Fibroblast of peridontal ligament (primary cell): ENCODE data around the gene ATP6V0B.

Source experiments
- DNase-seq: peaks from one replicate; pipeline ENCODE4 v3.0.0-alpha.2; 2010; ENCODE audit errors: extremely low read depth

The ATP6V0B gene

GRCh38 chr1:43974443-43975248 lies at the start of gene ATP6V0B:
ATP6V0B (plus strand) TSS chr1:43974960; CDS start chr1:43975041, 81 bp downstream.
- DNase-seq = peak; percentile 88

DNA sequence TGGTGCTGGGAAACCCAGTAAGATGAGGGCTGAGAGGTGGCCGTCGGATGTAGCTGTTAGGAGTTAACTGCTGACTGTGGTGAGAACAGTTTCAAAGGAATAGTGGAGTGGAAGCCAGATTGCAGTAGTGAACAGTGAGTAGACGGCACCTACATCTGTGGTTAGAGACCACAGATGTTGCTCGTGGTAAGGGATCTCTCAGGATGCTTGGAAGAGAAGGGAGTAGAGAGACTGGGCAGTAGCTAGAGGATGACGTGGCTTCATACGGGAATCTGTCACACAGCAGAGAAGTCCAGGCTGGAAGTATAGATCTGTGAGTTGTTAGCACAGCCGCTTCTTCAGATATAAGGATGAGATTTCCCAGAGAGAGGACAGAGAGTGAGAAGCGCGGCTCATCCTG lies 48.9 kb upstream of the ATP6V0B start:
- no peak for DNase-seq

- no peak for DNase-seq
These were observed 44.4 kb upstream of the ATP6V0B start for GRCh38 chr1:43930168-43930948.

GRCh38 chr1:43930949-43931275 lies 43.8 kb upstream of the ATP6V0B start:
- DNase-seq = no peak

- no peak for DNase-seq
These were observed 42.8 kb upstream of the ATP6V0B start for GRCh38 chr1:43931711-43932660.

DNA sequence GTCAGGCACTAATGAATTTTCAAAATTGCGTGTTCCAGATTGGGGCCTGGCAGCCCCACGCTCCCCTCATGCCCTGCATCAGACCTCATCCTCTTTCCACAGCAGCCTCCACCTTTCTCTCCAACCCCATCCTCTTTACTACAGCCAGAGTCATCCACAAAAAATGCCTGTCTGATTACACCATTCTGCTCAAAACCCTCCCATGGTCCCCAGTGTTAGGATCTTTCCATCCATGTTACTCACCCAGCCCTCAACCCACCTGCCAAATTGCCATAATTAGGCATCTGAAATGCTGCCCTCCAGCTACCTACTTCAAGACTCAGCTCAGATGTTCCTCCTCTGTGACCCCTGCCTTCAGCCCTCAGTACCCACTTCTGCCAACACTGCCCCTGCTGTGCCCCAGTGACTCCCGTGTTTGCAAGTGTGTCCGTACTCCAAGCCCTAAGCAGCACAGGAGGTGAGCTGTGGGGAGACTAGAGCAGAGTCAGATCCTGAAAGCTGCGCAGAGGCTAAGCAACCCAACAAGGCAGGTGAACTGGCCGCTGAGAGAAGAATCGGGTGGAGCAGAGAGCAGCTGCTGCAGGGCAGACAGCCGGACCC lies 41.9 kb upstream of the ATP6V0B start:
- DNase-seq = peak; percentile 52

DNA sequence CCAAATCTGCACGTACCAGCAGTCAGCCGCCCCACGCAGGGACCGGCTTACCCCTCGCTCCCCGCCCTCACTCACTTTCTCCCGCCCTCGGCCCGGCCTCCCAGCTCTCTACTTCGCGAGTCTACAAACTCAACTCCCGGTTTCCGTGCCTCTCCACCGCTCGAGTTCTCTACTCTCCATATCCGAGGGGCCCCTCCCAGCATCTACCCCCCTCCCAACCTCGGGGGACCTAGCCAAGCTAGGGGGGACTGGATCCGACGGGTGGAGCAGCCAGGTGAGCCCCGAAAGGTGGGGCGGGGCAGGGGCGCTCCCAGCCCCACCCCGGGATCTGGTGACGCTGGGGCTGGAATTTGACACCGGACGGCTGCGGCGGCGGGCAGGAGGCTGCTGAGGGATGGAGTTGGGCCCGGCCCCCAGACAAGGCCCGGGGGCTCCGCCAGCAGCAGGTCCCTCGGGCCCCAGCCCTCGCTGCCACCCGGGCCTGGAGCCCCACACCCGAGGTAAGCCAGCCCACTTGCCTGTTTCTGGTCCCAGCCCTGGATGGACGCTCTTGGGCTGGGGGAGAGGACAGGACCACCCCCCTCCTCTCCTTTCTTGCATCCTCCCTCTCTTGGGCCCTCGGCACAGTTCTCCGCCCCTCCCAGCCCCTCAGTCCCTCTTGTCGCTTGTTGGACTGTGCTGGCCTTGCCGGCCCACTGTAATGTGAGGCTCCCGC lies 41.2 kb upstream of the ATP6V0B start, which contains the start of gene ARTN:
TSS of gene ARTN (plus strand) at position 416 of the 715 bp plus-strand sequence. CDS start 1,856 bp downstream, outside the sequence.
- no peak for DNase-seq

GRCh38 chr1:43934101-43934985 lies 40.4 kb upstream of the ATP6V0B start:
- peak; percentile 61 for DNase-seq

GRCh38 chr1:43934986-43935324 lies 39.8 kb upstream of the ATP6V0B start:
- DNase-seq = no peak

- DNase-seq = no peak
These were observed 38.9 kb upstream of the ATP6V0B start for GRCh38 chr1:43935711-43936427.

DNA sequence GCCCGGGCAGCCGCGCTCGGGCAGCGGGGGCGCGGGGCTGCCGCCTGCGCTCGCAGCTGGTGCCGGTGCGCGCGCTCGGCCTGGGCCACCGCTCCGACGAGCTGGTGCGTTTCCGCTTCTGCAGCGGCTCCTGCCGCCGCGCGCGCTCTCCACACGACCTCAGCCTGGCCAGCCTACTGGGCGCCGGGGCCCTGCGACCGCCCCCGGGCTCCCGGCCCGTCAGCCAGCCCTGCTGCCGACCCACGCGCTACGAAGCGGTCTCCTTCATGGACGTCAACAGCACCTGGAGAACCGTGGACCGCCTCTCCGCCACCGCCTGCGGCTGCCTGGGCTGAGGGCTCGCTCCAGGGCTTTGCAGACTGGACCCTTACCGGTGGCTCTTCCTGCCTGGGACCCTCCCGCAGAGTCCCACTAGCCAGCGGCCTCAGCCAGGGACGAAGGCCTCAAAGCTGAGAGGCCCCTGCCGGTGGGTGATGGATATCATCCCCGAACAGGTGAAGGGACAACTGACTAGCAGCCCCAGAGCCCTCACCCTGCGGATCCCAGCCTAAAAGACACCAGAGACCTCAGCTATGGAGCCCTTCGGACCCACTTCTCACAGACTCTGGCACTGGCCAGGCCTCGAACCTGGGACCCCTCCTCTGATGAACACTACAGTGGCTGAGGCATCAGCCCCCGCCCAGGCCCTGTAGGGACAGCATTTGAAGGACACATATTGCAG lies 38.2 kb upstream of the ATP6V0B start:
- no peak for DNase-seq

DNA sequence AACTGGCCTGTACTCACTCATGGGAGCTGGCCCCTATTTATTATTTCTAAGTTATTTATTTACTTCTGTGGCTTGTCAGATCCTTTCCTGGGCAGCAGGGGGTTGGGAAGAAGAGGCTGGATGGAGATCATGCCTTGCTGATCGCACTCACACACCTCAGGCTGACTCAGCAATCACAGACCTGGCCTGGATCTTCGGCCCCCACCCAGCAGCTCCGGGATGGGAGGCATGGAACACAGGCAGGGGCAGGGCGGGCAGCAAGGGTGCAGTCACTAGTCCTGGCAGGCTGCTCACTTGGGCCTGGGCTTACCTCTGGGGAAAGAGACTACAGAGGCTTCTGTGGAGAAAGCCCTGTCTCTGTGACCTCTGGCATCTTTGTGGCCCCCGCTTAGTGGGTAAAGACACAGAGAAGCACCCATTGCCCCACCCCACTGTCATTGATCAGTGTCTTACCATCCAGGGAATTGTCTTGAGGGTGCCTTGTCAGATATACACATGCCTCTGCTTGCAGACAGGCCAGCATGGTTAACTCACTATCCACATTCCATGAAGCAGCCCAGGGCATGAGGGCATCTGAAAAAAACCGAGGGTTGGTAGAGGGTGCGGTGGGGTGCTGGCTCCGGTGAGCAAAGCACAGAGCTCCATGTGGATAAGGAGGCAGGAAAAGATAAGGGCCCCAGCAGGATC lies 37.4 kb upstream of the ATP6V0B start:
- no peak for DNase-seq

DNA sequence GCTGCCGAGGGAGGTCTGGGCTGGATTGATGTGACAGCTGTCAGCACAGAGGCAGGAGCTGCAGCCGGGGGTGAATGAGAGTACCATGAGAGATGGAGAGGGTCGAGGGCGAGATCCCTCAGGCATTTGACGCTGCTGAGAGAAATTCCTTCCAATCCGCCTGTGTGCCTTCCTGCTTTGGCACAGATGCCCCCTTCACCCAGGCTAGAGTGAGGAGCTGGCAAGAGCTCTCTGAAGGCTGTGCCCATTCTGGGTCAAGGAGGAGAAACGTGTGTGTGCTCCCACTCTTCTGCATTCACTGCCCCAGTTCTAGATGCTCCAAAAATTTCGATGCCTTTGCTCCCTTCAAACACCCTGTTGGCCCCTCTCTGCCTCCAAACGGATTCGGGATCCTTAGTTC lies 36.4 kb upstream of the ATP6V0B start:
- DNase-seq = no peak

DNA sequence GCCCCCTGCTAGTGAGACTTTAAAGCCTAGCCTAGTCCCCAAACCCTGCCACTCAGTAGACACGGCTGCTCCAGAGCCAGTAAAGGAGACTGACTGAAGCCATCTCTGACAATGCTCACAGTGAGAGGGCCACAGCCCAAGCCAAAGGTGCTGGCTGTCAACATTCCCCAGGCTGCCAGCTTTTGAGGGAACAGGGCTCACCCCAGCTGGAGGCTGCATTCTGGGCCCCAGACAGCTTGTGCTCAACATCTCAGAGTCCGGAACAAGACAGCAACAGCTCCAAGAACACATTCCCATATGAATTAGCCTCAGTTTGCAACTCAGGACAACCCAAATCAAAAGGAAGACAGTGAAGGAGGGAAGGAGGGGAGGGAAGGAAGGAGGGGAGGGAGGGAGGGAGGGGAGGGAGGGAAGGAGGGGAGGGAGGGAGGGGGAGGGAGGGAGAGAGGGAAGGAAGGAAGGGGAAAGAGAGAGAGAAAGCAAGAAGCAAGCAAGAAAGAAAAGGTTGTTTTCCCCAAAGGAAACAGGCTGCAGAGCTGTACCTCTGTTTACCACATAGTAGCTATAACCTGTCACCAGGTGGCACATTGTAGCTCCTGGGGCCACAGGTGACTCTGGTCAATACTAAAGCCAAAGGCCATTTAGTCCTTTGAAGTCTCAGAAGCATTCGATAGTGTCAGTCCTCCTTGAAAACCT lies 35.7 kb upstream of the ATP6V0B start:
- DNase-seq = no peak

DNA sequence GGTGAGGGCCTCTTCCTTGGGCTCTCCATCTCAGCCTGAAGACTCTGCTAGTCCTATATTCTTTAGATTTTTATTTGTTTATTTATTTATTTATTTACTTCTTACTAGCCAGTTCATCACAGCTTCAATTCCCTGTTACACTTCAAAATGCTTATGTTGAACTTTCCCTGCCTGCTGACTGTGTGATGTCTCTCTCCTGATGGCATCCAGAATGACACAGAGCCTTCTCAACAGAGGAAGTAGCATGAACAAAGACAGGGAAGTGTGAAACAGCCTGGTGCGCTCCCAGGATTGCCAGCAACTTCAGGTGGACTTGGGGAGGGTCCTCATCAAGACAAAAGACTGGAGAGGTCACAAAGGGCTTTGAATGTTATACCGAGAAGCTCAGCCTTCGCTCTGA lies 32.3 kb upstream of the ATP6V0B start:
- no peak for DNase-seq

- DNase-seq = no peak
These were observed 29.9 kb upstream of the ATP6V0B start for GRCh38 chr1:43944860-43945259.

DNA sequence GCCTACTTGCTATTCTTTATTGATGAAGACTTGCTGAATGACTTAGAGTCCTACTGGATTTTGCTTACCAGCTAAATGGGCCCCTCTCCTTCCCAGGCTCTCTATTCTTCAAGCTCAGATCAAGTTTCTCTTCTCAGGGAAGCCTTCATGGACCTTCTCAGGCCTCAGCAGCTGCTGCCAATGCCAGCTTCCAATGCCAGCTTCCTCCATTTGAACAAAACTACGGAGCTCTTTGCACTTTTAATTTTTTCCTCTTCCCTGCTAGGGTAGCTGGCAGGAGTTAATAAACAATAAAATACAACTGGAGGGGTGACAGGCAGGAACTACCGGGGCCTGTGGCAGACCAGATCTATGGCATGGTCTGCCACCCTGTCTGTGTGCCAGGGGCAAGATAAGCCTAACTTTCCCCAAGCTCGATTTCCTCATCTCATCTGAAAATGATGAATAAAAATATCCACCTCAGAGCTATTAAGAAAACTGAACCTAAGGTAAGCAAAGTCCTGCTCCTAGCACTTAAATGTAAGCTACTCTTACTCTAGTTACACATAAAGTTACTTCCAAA lies 29.0 kb upstream of the ATP6V0B start:
- DNase-seq = no peak
